RWPE1 (cell line): ENCODE results near the gene TNFAIP8.
A peak's percentile ranks its signal among the peaks of the same experiment; 100 is the strongest.

Experiments used
- CTCF ChIA-PET: fragments of 350-600 bp; sonication (Branson Sonifier 250); formaldehyde crosslinking; extraction: SDS; loops from one replicate; lab custom pipeline; 2021; lab: Yijun Ruan, JAX
- POLR2A ChIA-PET: fragments of 400-600 bp; formaldehyde crosslinking; extraction: SDS; loops from one replicate; lab custom pipeline; 2020; ENCODE audit warnings: antibody characterized with exemption; ENCODE audit not compliant: low non-redundant PET; lab: Yijun Ruan, JAX
- DNase-seq: peaks from one replicate; pipeline ENCODE4 v3.0.0; 2012; ENCODE audit warnings: low spot score
- H3K27ac ChIP-seq: fragments of 450-650 bp; 2 replicates; pipeline ENCODE4 v1.5.1; 2017
- CTCF ChIP-seq: fragments of 450-650 bp; conservative IDR thresholded peaks from 2 replicates; pipeline ENCODE4 v1.5.1; 2017; ENCODE audit warnings: low read depth, mild to moderate bottlenecking

TNFAIP8 gene

GRCh38 chr5:119313658-119314605 lies 41.9 kb upstream of the TNFAIP8 start:
- no peak for TF ChIP-seq CTCF
- no peak overlapping the region for H3K27ac ChIP-seq
- ChIA-PET POLR2A (interaction anchor here (0.6 kb wide), 1 partner anchor 10 kb away, joined by 3 read pairs; no protein-coding TSS in a partner anchor), CTCF (interaction anchor here (0.6 to 0.7 kb wide), 2 partner anchors 46 to 437 kb away, joined by 3 to 4 read pairs; no protein-coding TSS in a partner anchor)
- DNase-seq: no peak

GRCh38 chr5:119315516-119315949 lies 40.3 kb upstream of the TNFAIP8 start:
- peak; percentile 35; the same call in 1 of the 2 replicates for TF ChIP-seq CTCF
- ChIA-PET POLR2A (no interaction called here), CTCF (interaction anchor here (0.6 to 1.8 kb wide), 8 partner anchors 11 to 103 kb away, joined by 3 to 15 read pairs (median 5); no protein-coding TSS in a partner anchor)
- DNase-seq: peak; percentile 67
- H3K27ac ChIP-seq: no peak overlapping the region

GRCh38 chr5:119316086-119316485 lies 39.7 kb upstream of the TNFAIP8 start:
- H3K27ac ChIP-seq: no peak overlapping the region
- no peak for DNase-seq
- CTCF ChIA-PET: interaction anchor here (0.6 to 1.8 kb wide), 7 partner anchors 11 to 102 kb away, joined by 3 to 15 read pairs (median 5); no protein-coding TSS in a partner anchor
- POLR2A ChIA-PET: no interaction called here
- no peak for TF ChIP-seq CTCF

GRCh38 chr5:119316906-119317305 lies 38.9 kb upstream of the TNFAIP8 start:
- CTCF ChIA-PET: interaction anchor here (0.6 to 1.2 kb wide), 2 partner anchors 329 to 446 kb away, joined by 3 read pairs; partner anchors contain the start of gene DTWD2
- POLR2A ChIA-PET: no interaction called here
- DNase-seq: no peak
- TF ChIP-seq CTCF: no peak
- H3K27ac ChIP-seq: no peak overlapping the region

- no peak overlapping the region for H3K27ac ChIP-seq
- TF ChIP-seq CTCF: no peak
- ChIA-PET CTCF (interaction anchor here (0.9 to 1.2 kb wide), 2 partner anchors 94 to 330 kb away, joined by 3 to 4 read pairs; partner anchors contain the start of gene DTWD2), POLR2A (no interaction called here)
- DNase-seq: no peak
Measured at GRCh38 chr5:119318256-119318894, 37.4 kb upstream of the TNFAIP8 start.

GRCh38 chr5:119319401-119319800 lies 36.4 kb upstream of the TNFAIP8 start:
- H3K27ac ChIP-seq: no peak overlapping the region
- ChIA-PET CTCF (no interaction called here), POLR2A (no interaction called here)
- no peak for DNase-seq
- no peak for TF ChIP-seq CTCF
